DLD1 (cell line): ENCODE measurements around the gene TRIM8.

Experiments used
- in situ Hi-C: cut with HindIII; loops from 2 replicates; pipeline ENCODE4 v1.10.0; 2017; ENCODE audit warnings: low sequenced_read_pairs

The TRIM8 gene, protein sequence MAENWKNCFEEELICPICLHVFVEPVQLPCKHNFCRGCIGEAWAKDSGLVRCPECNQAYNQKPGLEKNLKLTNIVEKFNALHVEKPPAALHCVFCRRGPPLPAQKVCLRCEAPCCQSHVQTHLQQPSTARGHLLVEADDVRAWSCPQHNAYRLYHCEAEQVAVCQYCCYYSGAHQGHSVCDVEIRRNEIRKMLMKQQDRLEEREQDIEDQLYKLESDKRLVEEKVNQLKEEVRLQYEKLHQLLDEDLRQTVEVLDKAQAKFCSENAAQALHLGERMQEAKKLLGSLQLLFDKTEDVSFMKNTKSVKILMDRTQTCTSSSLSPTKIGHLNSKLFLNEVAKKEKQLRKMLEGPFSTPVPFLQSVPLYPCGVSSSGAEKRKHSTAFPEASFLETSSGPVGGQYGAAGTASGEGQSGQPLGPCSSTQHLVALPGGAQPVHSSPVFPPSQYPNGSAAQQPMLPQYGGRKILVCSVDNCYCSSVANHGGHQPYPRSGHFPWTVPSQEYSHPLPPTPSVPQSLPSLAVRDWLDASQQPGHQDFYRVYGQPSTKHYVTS

DNA sequence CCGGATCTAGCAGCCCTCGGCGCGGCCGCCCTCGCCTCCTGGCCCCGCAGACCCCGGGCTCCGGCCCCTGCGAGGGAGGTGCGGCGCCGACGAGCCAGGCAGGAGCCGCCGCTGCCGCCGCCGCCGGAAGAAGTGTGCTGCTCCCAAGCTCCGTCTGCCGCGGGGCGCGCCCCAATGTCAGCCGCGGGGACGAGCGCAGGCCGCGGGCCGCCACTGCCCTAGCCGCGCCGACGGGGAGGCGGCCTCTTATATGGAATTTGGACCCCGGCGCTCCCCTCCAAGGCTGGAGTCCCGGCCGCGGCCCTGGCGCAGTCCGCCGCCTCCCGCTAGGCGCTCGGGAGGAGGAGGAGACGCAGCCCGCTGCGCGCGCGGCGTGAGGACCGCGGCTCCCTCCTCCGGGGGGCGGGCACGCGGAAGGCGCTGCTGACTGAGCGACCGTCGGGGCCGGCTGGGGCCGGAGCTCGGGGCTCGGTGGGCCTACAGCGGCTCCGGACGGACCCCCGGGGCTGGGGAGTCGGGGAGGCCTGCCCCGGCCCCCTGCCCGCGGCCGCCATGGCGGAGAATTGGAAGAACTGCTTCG lies at the start of gene TRIM8:
TSS of gene TRIM8 (plus strand) at position 414 of the 580 bp plus-strand sequence. CDS start at position 553, 139 bp downstream.
- in situ Hi-C loops = no loop called here

DNA sequence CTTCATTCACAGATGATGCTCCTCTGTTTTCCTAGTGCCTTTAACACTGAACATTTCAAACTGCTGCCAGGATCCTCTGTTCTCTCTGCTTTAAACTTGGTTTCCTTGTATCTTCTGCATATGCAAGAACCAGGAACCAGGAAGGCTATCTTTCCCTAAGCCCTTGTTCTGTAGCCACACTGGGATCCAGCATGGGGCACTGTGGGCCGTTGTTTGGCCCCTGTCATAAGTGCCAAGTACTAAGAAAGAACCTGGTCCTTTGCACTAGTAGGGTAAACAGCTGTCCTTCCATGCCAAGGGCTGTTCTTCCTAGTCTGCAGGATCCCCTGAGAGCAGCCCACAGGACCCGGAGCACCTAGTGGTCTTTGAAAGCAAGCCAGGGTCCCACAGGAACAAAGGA lies 49.0 kb upstream of the TRIM8 start:
- in situ Hi-C loops = loop anchor here (10.0 kb wide), 1 partner anchor 240 kb away; no protein-coding TSS in a partner anchor

DNA sequence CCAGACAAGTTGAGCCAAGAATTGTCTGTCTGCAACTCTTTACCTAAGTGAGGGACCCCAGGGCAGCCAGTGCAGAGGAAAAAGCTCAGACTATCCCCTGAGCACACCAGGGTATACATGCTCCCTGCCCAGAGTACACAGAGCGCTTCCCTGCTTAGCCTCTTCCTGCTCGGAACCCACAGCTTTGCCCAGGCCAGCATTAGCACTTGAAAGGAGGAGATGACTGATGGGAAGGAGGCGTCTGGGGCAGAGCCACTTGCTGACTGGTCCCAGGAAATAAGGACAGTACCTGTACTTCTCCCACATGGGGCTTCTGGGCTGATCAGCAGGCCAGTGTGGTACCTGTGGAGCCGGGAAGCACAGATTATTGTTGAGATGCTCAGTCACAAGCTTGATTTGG lies 48.4 kb upstream of the TRIM8 start:
- in situ Hi-C loops = loop anchor here (10.0 kb wide), 1 partner anchor 241 kb away; no protein-coding TSS in a partner anchor

DNA sequence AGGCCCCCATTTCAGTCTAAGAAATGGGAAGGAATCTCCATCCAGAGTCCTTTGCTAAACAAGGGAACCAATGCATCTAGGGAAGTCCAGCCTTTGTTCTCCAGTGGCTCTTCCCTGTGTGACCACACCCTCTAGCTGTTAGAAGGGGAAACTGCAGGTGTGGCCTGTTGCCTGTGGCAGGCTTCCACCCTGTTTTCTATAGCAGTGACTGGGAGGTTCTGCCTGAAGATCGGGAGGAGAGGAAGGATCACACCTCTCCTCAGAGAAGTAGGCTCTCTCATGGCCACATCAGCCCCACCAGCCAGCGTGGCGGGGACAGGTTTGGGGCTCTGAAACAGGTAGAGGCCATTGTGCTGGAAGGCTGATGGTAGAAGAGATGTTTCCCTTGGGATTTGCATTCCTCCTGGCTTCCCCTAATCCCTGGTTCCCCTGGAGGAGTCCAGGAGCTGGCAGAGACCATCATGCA lies 47.7 kb upstream of the TRIM8 start:
- in situ Hi-C loops = loop anchor here (10.0 kb wide), 1 partner anchor 242 kb away; no protein-coding TSS in a partner anchor

DNA sequence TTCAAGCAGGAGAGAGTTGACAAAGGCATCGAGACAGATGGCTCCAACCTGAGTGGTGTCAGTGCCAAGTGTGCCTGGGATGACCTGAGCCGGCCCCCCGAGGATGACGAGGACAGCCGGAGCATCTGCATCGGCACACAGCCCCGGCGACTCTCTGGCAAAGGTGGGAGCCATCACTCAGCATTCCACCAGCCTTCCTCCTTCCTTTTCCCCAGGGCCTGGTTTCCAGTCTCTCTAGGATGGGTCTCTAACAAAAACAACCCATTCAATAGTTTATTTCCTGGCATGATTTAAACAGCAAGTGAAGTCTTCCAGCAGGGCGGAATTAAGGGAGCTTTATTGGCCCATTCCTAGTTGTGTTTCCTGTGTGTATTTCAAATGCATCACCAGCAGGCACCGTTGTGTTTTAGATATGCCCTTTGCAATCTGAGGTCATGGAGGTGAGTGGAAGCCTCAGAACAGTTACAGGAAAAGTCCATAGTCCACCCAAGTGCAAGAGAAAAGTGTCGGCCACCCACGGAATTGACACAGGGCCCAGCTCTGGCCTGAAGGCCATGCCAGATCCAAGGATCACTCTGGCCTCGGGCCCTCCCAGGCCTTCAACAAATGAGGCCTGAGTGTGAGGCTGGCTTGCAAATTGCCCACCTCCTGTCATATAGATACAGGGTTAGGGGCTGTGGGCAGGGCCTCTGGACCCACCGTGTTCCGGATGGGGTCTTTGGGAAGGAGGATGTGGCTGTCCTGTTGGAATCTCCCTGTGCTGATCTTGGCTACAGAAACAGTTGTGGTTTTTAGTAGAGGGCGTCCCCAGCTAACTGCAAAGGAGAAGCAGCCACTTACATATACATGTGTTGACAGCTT lies 46.9 kb upstream of the TRIM8 start:
- in situ Hi-C loops = loop anchor here (10.0 kb wide), 1 partner anchor 243 kb away; no protein-coding TSS in a partner anchor

DNA sequence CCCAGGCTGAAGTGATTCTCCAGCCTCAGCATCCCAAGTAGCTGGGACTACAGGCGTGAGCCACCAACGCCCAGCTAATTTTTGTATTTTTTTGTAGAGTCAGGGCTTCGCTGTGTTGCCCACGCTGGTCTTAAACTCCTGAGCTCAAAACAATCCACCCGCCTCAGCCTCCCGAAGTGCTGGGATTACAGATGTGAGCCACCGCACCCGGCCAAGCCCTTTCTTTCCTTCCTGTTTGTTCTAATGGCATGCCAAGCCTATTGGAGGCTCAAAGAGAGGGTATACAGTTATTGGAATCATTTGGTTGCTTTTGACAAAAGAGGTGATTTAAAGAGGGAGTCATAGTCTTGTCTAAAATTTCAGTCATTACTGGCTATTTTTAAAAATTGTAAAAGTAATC lies 46.0 kb upstream of the TRIM8 start:
- in situ Hi-C loops = loop anchor here (10.0 kb wide), 1 partner anchor 243 kb away; no protein-coding TSS in a partner anchor

DNA sequence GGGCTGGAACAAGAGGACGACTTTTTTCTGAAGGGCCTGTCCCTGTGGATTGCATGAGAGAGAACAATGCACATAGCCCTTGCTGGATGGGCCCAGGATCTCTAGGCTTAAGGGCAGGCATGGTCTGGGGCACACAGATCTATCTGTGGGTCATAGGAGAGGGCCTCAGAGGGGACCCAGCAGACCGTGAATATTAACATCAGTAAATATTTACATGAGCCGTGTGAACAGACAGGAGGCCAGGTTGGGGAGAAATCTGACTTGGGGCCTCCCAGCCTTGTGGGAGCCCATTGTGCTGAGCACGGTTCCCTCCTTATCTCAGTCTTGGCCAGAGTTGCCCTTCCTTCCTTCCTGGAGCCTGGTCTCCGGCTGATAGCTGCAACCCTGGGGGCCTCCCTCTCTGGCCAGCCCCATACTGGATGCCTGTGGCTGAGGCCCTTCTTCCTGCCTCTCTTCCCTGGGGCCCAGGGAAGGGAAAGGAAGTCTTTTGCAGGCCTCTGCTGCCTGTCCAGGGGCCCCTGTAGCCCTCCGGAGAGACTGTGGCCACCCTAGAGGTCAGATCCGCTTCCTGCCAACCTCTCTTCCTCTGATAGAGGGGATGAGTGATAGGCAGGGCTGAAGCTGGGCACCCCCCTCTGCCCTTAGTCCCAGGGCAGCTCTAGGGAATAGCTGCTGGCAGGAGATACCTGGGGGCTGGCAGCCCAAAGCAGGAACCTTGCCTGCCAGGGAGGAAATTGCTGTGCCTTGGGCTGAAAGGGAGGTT lies 44.5 kb upstream of the TRIM8 start:
- in situ Hi-C loops = loop anchor here (10.0 kb wide), 1 partner anchor 245 kb away; no protein-coding TSS in a partner anchor

DNA sequence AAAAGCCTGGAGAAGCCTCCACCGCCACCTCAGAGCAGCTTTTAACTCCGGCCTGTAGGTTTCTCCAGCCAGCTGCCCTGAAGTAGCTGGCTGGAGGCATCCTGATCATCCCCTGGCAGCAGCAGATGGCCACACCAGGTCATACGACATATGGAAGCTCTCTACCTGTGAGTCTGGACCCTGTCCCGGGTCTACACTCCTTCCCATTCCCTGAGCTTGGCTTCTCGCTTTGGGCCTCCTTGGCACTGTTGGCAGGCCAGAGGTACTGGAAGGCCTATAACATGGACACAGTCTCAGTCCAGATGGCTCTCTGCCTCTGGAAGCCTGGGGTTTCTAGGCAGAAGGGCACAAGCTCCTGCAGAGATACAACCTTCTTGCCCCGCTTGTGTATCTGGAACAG lies 43.5 kb upstream of the TRIM8 start:
- in situ Hi-C loops = no loop called here

DNA sequence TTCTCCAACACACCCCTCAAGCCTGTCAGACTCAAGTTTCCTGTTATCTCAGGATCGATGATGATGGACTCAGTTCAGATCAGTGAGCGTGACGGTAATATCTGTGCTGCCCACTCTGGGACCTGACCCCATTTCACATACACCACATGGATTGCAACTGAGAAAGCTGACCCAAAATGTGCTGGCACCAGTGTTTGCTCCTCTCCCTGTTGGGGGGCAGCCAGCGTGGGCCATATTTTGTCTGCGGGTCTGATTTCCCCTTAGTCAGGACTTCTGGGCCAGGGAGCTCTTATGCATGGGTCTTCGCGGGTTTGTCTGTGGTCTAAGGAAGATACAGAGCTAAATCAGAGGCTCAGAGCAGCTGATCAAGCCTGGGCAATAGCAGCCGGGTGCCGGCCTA lies 42.6 kb upstream of the TRIM8 start:
- in situ Hi-C loops = no loop called here

DNA sequence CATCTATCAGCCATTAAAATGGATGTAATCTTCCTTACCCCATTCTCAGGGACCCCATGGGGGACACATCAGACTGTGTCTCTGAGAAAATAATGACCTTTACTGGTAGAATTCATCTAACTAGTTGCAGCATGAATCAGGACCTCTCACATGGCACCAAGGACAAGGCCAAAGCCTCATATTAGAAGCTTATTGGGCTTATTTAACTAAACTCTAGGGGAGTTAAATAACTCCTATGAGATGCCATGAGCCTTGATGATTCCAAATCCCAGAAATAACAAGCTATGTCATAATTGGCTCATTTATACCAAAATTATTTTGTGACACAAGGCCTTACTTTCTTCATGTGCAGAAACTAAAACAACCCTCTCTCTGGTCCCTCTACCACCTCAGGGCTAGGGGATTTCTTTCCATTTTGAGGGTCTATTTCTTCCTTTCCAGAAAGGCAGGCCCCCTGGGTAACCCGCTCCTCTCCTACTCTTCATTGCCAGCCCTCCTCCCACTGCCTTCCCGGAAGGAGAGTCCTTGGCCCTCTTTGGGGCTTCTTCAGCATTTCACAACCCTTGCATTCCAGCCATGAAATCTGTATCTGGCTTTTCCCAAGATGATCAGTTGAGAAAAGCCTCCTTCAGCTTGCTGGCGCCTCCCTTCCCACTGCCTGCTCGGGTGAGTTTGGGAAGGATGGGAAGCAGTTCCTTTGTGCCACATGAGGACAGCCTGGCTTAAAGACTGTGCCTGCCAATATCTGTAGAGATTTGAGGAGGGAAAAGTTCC lies 41.8 kb upstream of the TRIM8 start:
- in situ Hi-C loops = no loop called here

DNA sequence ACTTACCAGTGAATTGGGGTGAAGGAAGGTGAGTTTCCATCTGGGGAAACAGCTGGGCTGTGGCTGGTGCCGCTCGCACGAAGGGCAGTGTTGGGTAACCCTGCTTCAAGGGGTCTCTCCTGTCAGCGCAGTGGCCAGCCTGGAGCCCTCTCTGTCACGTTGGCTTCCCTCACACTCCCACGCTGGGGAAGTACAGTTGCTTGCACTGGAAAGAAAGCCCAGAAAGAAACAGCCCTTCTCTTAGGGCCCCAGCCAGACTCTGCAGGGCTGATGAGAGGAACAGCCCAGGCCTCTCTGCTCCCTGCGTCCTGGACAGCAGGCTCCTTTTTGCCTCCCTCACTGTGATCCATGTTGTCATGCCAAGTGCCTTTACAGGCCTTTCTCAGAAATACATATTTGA lies 40.3 kb upstream of the TRIM8 start:
- in situ Hi-C loops = no loop called here

DNA sequence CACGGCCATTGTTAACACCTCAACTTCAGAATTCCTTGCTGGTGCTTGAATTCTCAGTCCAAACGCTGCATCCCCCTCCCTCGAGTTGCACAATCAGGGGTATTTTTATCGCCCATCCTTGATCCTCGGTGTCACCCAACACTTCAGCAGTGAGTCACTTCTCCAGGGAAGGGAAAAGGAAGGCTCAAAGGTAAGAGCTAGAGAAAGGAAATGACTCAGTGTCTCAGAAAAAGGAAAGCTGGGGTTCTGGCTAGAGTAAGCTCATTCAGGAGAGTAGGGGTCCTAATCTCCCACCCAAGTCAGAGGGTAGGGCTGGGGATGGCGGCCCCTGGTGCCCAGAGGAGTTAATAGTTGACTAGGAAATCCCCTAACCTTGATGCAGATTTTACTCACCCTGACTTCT lies 39.8 kb upstream of the TRIM8 start:
- in situ Hi-C loops = no loop called here

DNA sequence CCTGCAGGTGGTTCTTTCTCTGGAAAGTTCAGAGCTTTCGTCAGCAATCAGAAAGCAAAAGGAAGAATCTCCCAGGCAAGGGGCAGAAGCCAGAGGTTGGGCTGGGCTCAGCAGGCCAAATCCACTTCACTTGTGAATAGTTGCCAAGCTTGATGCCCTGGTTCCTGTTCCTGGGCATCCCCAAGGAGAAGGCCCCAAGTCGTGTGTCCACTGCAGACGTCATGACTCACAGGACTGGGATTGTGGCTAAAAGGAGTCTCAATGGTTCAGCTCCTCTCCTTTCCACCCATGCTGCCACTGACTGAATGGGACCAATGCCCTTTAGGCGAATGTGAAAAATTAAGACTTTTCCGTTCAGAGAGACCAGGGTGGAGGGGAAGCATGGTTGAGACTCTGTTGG lies 38.6 kb upstream of the TRIM8 start:
- in situ Hi-C loops = no loop called here

DNA sequence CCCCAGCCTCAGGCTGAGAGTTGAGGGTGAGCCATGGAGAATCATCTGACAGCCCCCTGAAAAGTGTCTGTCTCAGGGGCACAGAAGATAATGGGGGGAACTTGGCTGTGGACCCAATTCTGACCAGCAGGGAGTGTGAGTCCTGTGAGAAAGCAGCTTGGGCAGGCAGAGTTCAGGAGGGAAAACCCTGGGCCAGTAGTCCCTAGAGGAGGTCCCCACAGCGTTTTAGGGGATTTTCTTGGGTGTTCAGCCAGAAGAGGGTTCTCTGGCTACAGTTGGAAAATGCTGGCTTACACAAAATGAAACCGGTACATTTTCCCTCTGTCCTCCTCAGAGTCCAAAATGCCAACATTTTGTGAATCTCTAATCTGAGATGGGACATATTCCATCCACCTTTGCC lies 35.8 kb upstream of the TRIM8 start:
- in situ Hi-C loops = no loop called here

DNA sequence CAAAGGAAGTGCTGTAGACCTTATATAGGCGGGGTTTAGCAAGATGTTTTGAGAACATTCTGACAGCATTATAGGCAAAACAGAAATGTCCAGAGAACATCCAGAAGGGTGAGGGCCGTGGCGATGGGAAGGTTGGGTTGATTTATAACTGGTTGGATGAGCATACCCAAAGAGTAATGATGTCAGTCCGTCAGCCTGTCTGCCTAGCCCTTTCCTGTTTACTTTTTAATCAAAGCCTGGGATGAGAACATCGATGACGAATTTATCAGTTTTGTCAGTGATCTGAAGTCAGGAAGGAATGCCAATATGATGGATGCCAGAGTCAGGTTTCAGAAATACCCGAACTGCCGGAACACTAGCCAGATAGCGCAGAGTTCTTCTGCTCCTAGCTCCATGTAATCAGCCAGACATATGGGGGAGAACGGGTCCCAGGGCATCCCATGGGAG lies 33.8 kb upstream of the TRIM8 start:
- in situ Hi-C loops = no loop called here

DNA sequence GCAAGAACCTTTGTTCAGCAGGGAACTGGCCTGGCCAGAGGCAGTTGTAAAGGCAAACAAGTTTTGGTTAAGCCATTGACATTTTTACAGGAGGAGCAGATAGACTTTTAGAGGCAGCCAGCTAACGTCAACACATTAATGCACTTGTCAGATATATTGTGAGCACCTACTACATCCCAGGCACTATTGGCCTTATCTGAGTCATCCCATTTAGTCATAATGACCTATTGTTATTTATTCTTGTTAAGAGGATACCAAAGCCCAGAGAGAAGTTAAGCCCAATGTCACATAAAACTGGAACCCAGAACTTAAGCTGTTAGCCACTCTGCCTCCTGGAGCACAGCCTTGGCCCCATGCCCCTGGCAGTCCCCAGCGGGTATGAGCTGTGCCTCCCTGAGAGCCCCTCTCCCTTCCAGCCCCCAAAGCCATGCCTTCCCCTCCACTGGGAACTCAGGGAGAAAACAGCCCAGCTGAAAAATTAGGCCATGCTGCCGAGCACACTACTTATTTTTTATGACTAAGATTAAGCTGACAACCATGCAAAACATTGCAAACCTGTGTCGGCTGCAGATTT lies 32.7 kb upstream of the TRIM8 start:
- in situ Hi-C loops = no loop called here

DNA sequence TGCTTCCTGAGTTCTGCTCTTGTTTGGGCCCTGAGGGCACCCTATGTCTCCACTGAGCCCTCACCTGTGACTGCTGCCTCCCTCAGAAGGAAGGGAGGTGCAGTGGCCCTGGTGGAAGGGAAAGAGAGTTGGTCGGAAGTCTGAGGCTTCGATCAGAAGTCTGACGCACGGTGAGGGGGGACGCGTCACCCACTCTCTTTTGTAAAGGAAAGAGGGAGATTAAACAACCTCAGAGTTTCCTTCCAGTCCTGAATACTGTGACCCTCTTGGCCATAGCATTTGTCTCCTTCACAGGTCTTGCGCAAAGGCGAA lies 31.4 kb upstream of the TRIM8 start:
- in situ Hi-C loops = no loop called here

DNA sequence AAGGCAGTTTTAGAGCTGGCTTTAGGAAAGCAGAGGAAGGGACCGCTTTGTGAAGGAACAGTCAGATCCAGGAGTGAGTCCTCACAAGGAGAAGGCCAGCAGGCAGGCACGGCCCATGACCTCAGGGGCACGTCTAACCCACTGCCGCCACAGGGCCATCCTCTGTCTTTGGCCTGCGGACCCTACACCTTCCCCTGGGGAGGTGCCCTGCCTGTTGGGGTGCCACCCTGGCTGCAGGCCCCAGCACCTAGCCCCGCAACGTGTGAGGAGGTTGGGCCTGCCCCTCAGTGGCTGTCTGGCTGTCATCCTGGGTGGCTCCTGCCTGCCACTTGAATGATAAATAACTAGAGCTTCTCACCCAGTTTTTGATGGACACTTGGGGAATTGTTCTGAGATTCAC lies 31.0 kb upstream of the TRIM8 start:
- in situ Hi-C loops = no loop called here

DNA sequence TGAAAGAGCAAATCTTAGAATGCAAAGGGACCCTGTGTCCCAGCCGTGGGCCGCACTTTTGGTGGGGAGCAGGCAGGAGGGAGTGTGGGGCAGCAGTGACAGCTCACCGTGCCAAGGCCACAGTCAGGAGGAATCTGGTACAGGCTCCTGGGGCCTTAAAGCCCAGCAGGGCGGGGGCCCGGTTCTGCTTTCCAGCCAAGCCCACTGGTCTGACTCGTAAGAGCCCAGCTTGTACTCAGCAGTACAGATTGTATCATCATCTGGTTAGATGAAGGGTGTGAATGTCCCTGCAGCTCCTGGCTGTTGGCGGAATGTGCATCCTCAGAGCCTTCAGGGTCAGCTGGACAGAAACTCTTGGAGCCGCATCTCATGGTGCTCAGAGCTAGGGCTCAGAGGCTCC lies 30.5 kb upstream of the TRIM8 start:
- in situ Hi-C loops = no loop called here
